AG04449 (cell line): ENCODE results near the gene EMC8.

Experiments used
- CTCF ChIA-PET: fragments of 350-600 bp; formaldehyde crosslinking; extraction: SDS; loops from one replicate; lab custom pipeline; 2021; ENCODE audit warnings: antibody characterized with exemption; lab: Yijun Ruan, JAX
- POLR2A ChIA-PET: fragments of 400-600, 350-600 bp; formaldehyde crosslinking; extraction: SDS; loops from one replicate; lab custom pipeline; 2020; ENCODE audit warnings: antibody characterized with exemption, inconsistent platforms; lab: Yijun Ruan, JAX
- DNase-seq: peaks from one replicate; pipeline ENCODE4 v3.0.0-alpha.2; 2010; ENCODE audit warnings: low read depth, low spot score
- H3K4me3 ChIP-seq: 2 replicates; pipeline ENCODE4 v1.5.1; 2011; ENCODE audit warnings: low read depth, mild to moderate bottlenecking, control low read depth, low read length
- TF ChIP-seq, protein P1 (sequence below): IDR thresholded peaks from one replicate; pipeline ENCODE4 v1.5.1; 2011; ENCODE audit warnings: mild to moderate bottlenecking, moderate library complexity, low read length, control low read depth, inconsistent platforms; ENCODE audit not compliant: insufficient read depth; ENCODE audit errors: missing control alignments

EMC8 gene

DNA sequence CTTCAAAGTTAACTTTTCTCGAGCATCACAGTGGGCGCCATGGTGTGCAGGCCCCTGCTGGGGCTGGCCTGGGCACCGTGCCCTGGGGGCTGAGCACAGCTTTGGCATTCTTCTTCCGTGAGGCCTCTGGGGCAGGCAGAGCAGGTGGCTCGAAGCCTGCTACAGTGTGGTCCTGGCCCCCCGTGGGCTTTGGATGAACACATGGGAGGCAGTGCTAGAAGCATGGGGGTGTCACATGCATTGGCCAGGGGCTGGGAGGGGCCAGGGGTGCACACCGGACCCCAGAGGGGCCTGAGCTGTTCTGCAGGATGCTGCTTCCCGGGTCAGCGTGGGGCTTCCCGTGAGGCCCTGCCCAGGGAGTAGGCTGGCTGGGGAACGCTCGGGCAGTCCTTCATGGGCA lies 36.4 kb downstream of the EMC8 start:
- TF ChIP-seq, protein P1, sequence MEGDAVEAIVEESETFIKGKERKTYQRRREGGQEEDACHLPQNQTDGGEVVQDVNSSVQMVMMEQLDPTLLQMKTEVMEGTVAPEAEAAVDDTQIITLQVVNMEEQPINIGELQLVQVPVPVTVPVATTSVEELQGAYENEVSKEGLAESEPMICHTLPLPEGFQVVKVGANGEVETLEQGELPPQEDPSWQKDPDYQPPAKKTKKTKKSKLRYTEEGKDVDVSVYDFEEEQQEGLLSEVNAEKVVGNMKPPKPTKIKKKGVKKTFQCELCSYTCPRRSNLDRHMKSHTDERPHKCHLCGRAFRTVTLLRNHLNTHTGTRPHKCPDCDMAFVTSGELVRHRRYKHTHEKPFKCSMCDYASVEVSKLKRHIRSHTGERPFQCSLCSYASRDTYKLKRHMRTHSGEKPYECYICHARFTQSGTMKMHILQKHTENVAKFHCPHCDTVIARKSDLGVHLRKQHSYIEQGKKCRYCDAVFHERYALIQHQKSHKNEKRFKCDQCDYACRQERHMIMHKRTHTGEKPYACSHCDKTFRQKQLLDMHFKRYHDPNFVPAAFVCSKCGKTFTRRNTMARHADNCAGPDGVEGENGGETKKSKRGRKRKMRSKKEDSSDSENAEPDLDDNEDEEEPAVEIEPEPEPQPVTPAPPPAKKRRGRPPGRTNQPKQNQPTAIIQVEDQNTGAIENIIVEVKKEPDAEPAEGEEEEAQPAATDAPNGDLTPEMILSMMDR: no peak
- no peak for DNase-seq
- ChIA-PET POLR2A (no interaction called here), CTCF (interaction anchor here (2.5 kb wide), 1 partner anchor 46 kb away, joined by 6 read pairs; no protein-coding TSS in a partner anchor)
- no peak overlapping the region for H3K4me3 ChIP-seq

DNA sequence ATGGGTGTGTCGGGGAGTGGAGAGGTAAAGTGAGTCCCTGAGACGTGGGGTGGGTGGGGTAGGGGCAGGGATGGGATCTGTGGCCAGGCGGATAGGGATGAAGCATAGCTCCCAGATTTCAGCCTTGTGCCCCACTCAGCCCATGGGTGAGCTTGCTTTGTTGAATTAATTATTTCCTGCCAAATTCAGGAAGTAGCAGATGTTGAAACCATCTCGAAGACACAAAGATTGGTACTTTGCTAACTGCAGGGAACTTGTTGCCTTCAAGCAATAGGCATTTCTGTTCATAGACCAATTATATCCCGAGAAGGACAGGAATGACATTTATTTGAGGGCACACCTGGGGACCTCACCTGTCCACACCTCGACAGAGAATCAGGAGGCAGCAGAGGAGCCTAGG lies 37.5 kb downstream of the EMC8 start:
- CTCF ChIA-PET: interaction anchor here (1.1 to 2.5 kb wide), 3 partner anchors 12 to 102 kb away, joined by 3 to 6 read pairs (median 3); no protein-coding TSS in a partner anchor
- H3K4me3 ChIP-seq: no peak overlapping the region
- POLR2A ChIA-PET: no interaction called here
- no peak for DNase-seq
- TF ChIP-seq, protein P1: no peak

DNA sequence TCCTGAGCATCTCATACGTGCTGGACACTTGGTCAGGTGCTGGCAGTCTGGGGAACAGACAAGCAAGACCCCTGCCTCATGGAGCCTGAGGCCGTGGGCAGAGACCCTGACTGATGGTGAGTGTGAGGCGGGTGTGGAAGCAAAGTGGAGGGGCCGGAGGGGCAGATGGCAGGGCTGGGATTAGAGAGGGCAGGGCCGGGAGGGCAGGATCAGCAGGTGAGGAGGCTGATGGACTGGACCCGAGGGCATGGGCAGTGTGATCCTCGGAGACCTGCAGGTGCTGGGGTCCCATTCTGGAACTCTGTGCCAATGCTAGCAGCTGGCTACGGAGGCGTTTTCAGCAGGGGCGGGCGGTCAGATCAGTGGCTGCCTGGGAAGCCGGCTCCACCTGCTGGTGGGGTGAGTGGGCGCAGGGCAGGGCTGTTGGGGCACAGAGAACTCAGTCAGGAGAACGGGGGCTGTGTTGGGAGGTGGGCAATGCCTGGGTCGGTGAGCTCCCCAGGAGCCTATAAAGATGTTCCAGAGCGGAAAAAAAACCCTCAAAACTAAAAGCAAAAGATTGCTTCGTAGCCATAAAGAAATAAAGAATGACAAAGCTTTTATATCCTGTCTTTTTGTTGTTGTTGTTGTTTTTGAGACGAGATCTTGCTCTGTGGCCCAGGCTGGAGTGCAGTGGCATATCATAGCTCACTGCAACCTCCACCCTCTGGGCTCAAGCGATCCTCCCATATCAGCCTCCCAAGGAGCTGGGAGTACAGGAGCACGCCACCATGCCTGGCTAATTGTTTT lies 39.5 kb downstream of the EMC8 start:
- no peak for DNase-seq
- TF ChIP-seq, protein P1: peak; percentile 42
- POLR2A ChIA-PET: no interaction called here
- no peak overlapping the region for H3K4me3 ChIP-seq
- CTCF ChIA-PET: interaction anchor here (0.7 to 1.2 kb wide), 3 partner anchors 10 to 44 kb away, joined by 3 to 5 read pairs (median 3); no protein-coding TSS in a partner anchor

DNA sequence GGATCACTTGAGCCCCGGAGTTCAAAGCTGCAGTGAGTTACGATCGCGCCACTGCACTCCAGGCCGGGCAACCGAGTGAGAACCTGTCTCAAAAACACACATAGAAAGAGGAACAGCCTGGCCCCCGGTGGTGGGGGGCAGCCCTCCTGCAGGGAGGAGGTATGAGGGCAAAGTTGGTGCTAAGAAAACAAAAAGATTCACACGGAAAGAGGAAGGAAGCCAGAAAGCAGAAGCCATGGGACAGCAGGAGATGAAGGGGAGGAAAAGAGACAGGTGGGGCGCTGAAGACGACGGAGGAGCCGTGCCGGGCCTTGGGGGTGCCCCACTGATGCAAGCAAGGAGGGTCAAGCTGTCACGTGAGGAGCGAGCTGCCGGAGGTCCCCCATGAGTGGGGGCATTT lies 40.2 kb downstream of the EMC8 start:
- no peak overlapping the region for H3K4me3 ChIP-seq
- ChIA-PET CTCF (interaction anchor here (1.1 to 1.2 kb wide), 2 partner anchors 31 to 43 kb away, joined by 3 to 5 read pairs; no protein-coding TSS in a partner anchor), POLR2A (no interaction called here)
- DNase-seq: no peak
- TF ChIP-seq, protein P1: no peak

DNA sequence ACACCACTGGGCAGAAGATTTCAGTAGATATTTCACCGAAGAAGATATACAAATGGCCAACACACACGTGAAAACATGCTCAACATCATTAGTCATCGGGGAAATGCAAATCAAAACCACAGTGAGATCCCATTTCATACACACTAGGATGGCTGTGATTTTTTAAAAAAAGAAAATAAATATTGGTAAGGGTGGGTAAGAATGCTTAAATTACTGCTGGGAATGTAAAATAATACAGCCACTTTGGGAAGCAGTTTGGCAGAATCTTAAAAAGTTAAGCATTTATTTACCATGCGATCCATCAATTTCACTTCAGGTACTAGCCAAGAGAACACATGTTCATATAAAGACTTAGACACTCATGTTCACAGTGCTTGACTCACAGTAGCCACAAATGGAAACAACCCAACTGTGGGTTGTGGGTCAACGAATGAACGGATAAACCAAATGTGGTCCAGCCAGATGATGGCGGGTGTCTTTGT lies 42.0 kb downstream of the EMC8 start:
- DNase-seq: no peak
- POLR2A ChIA-PET: no interaction called here
- TF ChIP-seq, protein P1: no peak
- CTCF ChIA-PET: interaction anchor here (0.6 kb wide), 1 partner anchor 635 kb away, joined by 3 read pairs; no protein-coding TSS in a partner anchor
- no peak overlapping the region for H3K4me3 ChIP-seq
